Measurements from ENCODE around the gene MBNL2.
A peak's percentile ranks its signal among the peaks of the same experiment; 100 is the strongest.

GRCh38 chr13:97407540-97407939 is 185.4 kb downstream of the MBNL2 start:
- TF ChIP-seq POLR2A (IDR thresholded peaks at IDR 0.05) (peak in 1 of 2 donors; percentile 13), CTCF (IDR thresholded peaks at IDR 0.05) (no peak)

All from uterus (tissue), 2 donors.